Anterior cingulate cortex (tissue), 58 donors: ENCODE measurements around the gene FSTL5.
A peak's percentile ranks its signal among the peaks of the same experiment; 100 is the strongest.
"Not testable (repeated sequence)": the region's sequence is repeated elsewhere in the genome, so short reads cannot be mapped to it uniquely, and the experiment has no call there.

Experiments
- DNase-seq, 58 donors: peaks; one replicate each; lab custom pipeline; 2025; lab: John Stamatoyannopoulos, UW

The FSTL5 gene

DNA sequence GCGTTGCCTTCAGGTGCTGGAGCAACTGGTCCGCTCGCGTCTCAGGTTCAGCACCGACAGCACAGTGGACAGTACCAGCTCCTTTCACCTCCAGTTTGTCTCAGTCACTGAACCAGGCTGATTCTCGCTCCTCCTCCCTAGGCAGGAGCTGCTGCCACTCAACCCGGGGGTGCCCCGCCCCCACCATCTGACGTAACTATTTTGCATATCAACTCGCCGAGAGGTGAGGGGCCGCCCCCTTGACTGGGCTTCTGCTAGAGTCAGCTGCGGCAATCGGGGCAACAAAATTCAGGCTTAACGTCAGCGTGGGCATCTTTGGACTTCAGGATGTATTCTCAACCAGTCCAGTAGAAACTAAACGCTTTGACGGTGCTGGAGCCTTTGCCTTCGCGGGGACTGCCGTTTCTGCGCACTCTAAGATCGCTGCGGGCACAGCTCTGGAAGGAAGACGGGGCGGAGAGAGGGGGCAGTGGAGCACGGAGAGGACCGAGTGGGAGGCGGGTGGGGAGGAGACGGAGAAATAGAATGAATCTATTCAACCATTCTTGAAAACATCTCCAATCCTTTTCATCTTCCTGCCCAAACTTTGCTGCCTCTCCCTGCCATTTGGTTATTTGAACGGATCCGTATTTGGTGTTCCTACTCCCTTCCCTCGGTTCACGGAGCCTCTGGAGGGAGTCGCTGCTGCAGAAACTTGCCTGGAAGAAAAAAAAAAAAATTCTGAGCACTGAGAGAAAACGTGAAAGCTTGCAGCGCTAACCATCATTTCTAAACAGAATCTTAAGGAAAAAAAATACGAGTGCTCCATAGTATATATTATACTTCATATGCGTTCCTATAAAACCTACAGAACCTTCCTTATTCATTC, at the start of gene FSTL5:
TSS of gene FSTL5 (minus strand) at position 109 of the 868 bp plus-strand sequence. CDS start 52,604 bp downstream, outside the sequence.
- peak; percentile 6 to 88 (median 68) for DNase-seq

DNA sequence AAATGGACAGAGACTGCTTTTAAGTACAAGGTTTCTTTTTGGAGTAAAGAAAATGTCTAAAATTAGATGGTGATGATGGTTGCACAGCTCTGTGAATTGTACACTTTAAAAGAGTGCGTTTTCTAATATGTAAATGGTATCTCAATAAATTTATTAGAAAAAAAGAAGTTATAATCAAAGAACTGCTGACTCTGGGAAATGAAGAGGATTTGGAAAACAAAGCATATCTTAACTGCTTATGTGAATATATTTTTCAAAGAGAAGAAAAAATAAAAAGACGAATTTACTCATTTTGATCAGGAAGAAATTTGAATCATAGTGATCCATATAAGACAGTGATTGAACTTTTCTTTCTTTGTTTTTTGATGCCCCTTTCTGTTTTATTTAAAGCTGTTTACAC, 45.9 kb upstream of the FSTL5 start:
- DNase-seq: no peak

DNA sequence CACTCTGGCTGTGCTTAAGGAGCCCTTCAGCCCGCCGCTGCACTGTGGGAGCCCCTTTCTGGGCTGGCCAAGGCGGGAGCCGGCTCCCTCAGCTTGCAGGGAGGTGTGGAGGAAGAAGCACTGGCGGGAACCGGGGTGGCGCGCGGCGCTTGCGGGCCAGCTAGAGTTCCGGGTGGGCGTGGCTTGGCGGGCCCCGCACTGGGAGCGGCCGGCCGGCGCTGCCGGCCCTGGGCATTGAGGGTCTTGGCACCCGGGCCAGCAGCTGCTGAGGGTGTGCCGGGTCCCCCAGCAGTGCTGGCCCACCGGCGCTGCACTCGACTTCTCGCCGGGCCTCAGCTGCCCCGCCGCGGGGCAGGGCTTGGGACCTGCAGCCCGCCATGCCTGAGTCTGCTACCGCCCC, 39.7 kb upstream of the FSTL5 start:
- DNase-seq: not testable (repeated sequence)

DNA sequence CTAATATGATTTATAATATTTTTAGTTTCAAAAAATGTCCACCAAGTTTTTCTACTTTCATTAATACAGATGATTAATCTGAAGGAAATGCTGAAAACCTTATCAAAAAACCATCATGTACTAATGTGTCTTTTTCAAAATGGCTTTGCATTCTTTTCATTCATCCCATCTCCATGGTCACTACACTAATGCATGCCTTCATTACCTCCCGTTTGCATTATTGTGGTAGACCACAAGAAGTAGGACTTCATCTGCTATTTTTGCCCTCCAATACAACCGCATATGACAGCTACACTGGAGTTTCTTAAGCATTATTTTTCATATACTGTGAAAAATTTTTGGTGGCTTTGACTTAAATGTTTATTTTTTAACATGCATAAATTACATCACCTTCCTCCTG, 37.9 kb upstream of the FSTL5 start:
- no peak for DNase-seq

DNA sequence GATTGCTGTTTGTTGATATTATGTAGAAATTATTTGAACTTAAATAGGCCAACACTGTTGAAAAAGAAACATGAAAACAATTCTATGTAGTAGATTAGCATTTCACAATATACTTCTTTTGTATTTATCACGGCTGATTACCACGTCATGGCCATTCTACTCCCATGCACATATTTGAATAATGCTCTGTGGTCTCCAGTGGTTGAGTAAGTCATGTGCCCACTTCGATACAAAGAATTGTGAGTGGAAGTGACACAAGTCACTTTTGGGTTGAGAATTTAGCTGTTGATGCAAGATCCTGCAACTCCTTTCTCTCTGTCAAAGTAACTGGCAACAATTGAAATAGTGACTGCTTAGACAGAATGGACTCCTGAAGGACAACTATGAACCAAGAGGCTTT, 6.7 kb upstream of the FSTL5 start:
- DNase-seq: no peak

DNA sequence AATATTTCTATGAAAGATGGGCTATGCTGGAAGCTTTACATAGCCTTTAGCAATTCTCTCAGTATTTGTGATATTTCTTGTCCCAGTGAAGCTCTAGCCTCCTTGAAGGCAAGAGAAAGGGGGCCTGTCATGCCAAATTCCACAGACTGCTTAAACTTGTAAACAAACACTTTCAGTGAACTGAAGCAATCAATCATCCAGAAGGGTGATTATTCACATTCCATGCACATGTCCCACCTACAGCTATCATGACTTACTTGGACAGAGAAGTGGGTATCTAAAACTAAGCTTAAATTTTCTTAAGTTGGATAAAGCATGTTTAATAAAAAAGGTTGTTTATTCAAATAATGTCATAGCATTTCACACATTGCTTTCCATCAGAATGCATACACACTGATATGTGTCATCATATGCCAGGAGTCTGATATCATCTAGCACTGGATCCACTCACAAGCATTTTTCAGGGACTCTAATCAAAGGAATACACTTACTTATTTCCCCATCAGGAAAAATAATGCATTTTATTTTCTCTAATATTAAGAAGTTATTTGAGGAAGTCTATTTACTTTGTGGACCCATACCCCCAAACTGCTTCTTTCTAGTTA, 1.2 kb upstream of the FSTL5 start:
- no peak for DNase-seq

DNA sequence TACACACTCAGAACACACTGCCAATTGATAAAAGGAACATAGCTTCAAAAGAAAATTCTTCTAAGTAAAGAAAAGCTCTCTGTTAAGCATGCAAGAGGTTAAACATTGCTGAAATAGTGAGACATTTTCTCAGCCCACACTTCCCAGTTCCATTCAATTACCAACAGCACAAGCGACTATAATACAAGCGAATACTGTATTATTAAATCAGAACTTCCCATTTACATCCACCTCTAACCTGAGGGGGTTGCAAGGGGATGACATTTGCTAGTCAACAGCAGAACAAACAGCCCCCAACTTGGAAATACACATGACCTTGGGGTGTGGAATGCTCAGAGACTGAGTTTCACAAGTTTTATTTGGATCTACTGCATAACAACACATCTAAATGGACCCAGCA, 1.1 kb downstream of the FSTL5 start:
- peak in 1 of 58 donors; percentile 1 for DNase-seq

DNA sequence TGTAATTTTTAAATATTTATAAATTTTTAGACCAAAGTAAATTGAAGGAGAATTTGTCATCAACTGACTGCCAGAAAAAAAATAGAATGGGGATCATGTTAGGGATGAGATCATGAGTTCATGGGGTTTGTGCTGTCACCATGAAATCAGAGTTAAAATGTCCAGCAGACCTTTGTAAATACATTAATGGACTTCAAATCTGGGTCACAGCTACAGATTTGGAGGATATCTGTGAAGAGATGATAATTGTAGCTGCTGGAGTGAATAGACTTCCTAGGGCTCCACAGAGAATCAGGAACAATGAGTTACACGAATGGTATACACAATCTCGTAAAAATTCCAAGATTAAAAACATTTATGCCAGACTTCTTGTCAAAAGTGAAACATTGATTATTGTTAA, 6.6 kb downstream of the FSTL5 start:
- no peak for DNase-seq

DNA sequence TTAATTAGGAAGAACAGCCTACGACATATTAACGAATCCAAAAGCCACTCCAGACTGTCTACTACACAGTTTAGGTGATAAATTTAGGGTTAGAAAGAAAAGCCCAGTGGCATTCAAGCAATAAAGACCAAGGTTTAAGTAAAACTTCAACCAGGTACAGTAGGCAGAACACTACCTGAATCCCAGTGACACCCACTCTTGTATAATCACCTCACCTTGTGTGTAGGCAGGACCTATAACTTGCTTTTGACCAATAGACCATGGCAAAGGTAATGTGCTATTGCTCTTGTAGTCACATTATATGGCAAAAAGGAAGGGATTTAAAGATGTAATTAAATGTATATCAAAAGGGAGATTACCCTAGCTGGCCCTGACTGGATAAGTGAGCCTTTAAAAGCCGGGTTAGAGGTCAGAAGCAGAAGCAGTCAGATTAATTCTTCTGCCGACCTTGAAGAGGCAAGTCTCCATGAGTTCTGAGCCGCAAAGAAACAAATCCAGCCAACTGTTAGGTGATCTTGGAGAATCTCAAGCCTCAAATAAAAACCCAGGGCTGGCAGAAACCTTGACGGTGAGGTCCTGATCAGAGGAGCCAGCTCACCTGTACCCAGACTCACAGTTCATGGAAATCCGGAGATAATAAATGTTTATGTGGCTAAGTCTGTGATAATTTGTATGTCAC, 8.8 kb downstream of the FSTL5 start:
- DNase-seq: no peak

DNA sequence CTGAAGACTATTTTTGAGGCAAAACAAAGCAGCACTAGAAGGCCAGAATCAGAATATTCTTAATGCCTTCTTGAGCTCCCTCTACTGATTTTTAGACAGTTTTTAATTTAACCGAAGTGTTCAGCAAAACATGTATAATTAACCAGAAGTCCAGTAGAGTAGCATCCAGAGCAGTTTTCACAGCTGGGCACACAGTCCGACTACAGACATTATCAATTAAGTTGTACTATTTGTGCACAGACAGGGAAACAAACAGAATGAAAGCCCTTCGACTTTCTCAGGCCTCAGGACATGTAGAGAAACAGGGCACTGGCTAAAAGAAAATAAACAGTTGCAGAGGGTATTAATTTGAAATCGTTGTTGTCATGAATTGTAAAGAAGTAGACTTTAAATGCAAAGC, 11.9 kb downstream of the FSTL5 start:
- peak in 1 of 58 donors; percentile 11 for DNase-seq

DNA sequence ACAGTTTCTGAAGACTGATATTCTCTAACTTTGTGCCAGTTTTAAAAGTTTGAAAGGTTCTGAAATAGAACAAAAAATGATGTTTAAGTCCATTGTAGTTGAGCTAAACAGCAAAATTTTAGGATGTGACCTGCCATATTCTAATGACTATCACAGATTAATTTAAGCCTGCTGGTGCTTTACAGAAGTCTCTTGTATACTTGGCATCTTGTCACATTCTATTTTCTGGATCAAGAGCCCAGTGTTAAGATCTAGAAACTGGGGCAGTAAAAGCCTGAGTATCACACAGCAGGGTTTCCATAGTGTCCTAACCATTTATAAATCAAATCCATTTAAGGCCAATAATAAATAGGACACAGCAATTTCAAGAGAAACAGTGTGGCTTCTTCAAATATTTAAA, 12.4 kb downstream of the FSTL5 start:
- DNase-seq: no peak

DNA sequence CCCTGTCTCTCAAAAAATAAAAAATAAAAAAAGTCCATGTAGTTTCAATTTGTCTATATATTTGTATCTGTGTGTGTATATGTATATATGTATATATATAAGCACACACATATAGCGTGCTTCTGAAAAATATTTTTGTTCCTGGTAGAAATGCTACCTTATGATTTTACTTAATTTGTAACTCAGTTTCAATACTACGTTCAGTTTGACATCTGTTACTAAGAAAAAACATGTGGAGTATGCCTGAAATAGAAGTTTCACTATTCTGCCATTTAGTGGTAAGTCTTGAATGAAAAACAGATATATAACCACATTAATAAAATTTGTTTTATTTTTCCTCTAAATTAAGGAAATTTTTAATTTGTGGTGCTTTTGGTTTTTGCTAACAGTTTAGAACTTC, 14.2 kb downstream of the FSTL5 start:
- no peak for DNase-seq

DNA sequence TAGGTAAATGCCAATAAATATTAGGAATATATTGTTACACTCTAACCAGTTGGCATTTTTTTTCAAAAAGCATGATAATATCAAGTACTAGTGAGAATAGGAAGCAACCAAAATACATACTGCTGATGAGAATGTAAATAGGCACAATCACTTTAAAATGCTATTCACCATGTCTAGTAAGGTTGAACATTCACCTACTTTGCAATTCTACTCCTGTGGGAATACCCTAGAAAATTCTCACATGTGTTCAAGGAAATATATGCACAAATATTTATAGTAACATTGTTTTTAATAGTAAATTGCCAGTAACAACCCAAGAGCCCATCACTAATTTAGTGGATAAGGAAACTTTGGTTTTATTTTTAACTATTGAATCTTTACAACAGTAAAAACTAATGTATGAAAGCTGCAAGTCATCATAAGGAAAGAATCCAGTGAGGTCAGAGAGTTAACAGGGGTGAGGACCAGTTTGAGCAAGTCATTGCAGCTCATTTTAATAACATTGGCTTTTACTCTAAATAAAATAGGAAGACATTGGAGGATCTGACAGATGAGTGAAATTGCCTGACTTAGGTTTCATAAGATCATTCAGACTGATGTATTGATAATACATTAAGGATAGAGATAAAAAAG, 23.6 kb downstream of the FSTL5 start:
- DNase-seq: no peak

DNA sequence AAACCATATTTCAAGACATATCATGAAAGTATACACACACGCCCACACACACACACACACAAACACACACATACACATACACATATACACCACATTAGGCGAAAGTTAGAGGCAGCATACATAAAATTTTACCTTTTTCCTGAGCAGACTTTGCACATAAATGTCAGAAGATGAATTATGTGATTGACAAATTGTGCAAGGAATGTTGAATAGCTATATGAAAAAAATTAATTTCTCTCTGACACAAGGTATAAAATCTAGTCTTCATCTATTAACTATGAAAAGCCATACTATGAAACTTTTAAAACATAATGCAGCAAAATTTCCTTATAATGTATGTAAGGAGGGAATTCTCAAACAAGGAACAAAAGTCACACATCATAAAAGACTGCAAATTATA, 24.4 kb downstream of the FSTL5 start:
- DNase-seq: no peak

DNA sequence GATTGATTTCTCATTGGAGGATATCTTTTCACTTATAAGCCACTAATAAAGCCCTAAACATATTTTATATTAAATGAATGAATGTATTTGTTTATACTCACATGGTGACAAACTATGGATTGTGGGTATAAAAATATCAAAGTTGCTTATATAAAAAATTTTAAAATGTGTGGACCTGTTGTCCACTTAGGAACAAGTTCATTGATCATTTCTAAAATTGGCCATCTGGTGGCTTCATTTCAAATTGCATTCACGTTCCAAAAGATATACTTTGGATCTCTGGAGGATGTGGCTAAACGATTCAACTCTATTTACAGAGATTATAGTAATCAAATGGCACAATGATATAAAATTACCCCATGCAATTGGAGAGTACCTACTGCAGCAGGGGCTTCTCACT, 32.5 kb downstream of the FSTL5 start:
- DNase-seq: no peak

DNA sequence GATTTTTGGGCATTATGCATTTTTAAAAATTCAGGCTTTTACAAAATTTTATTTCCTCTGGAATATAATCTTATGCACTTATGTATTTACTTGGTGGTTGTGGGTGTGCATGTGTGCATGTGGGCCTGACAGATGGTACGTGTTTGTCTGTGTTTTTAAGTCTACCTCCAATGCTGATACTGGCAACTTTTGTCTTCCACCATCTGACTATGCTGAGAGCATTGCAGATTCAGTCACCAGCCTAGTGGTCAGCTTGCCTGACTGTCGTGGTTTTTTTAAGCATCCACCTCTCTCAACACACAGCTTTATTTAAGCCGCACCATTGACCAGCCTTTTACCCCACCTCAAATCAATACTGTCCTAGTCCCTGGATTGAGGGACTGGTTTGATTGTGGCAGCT, 37.1 kb downstream of the FSTL5 start:
- DNase-seq: no peak

DNA sequence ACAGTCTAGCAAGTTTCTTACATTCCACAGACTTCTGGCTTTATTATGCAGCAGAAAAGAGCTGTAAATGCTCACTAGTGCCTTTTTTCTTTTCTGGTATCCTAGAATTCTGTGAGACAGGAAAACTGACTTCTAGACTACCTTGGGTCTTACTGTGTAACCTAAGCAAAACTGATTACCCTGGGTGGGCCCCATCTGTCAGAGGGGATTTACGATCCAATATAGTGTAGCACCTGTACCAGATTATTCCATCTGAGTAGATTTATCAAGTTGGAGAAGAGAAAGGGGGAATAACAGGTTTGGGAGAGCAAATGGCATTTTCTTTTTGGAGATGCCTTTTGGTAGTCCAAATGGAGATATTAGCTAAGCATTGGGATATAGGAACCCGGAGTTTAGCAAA, 46.7 kb downstream of the FSTL5 start:
- no peak for DNase-seq

DNA sequence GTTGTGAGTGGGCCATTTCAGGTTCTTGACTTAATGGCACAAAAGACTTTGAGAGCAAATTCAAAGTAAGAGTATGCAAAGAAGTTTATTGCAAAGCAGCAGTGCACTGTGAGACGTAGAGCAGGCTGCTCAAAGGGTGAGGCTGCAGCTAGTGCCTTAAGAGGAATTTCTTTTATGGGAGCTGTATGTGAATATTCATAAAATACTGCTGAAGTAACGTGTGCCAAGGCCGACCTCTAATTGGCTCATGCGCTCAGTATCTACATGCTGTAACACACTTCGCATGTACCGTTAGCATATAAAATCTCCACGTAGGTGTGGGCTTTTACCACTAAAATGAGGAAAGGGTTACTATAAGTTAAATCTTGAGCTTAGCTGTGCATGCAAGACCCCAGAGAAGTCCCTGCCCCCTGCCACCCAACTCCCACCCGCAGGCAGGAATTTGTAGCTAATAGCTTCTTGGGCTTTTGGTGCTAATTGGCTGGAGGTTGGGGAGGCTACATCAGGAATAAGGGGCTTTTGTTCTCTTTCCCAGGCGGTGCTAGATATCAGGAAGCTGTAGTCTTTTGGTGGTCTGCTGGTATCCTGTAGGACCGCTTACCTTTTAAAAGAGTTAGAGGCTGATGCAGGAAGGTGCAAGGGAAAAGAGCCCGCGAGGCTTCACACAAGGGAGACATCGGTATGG, 47.6 kb downstream of the FSTL5 start:
- DNase-seq: no peak

DNA sequence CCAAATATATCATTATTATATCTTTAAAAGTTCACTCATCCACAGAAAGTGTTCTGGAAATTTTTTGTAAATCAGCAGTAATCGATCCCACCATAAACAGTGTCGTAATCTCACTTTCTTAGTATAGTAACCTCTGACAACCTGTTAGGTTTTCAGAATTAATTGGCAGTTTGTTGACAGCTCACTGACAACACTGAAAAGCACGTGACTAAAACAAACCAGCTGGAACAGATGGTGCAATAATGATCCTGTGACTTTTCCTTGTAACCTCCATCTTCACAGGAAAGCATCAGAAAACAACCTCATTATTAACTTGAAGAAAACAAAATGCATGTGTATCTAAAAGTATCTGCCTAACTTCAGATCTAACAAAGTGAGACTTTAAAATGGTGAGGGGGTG, 48.5 kb downstream of the FSTL5 start:
- DNase-seq: no peak

DNA sequence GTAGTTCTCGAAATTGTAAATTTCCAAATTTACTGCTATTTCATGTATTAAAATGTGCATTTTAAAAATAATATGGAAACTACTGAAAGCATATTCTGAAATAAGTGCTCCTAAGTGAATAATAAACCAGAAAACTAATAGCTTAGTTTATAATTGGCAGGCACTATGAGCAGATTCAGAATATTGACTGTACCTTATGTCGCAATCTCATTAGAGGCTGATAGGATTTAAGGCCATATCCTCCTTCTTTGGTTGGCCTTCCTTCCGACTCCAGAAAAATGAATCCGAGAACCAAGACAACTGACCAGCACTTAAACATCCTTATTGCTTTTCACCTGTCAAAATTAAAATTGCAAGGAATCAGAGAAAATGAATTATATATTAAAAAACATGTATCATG, 52.7 kb downstream of the FSTL5 start:
- DNase-seq: no peak
